ENCODE results near the gene GPBP1L1.

Gene GPBP1L1

GRCh38 chr1:45619149-45619921 lies 67.0 kb downstream of the GPBP1L1 start:
- DNase-seq (ENCODE audit: low read depth) = peak; percentile 22
- no peak for TF ChIP-seq MAX (IDR thresholded peaks at IDR 0.05; ENCODE audit: low read depth, low read length)
- TF ChIP-seq CTCF (IDR thresholded peaks at IDR 0.05; ENCODE audit: low read depth, low read length) = no peak
- no peak for TF ChIP-seq POLR2A (IDR thresholded peaks at IDR 0.05; ENCODE audit: extremely low read depth, insufficient read length)
- TF ChIP-seq MYC (IDR thresholded peaks at IDR 0.05; ENCODE audit: low read depth, low read length) = no peak
- H3K4me3 ChIP-seq (ENCODE audit: low read depth, low read length) = no peak overlapping the region

GRCh38 chr1:45617618-45618017 lies 68.7 kb downstream of the GPBP1L1 start:
- peak; percentile 32 for DNase-seq (ENCODE audit: low read depth)
- H3K4me3 ChIP-seq (ENCODE audit: low read depth, low read length) = no peak overlapping the region
- no peak for TF ChIP-seq CTCF (IDR thresholded peaks at IDR 0.05; ENCODE audit: low read depth, low read length)
- no peak for TF ChIP-seq MYC (IDR thresholded peaks at IDR 0.05; ENCODE audit: low read depth, low read length)

GRCh38 chr1:45615885-45616284 lies 70.4 kb downstream of the GPBP1L1 start:
- no peak overlapping the region for H3K4me3 ChIP-seq (ENCODE audit: low read depth, low read length)
- TF ChIP-seq POLR2A (IDR thresholded peaks at IDR 0.05; ENCODE audit: extremely low read depth, insufficient read length) (no peak), MYC (IDR thresholded peaks at IDR 0.05; ENCODE audit: low read depth, low read length) (no peak), CTCF (IDR thresholded peaks at IDR 0.05; ENCODE audit: low read depth, low read length) (no peak), MAX (IDR thresholded peaks at IDR 0.05; ENCODE audit: low read depth, low read length) (no peak)

GRCh38 chr1:45612941-45613579 lies 73.3 kb downstream of the GPBP1L1 start:
- DNase-seq (ENCODE audit: low read depth) = no peak
- TF ChIP-seq CTCF (IDR thresholded peaks at IDR 0.05; ENCODE audit: low read depth, low read length) (no peak), MYC (IDR thresholded peaks at IDR 0.05; ENCODE audit: low read depth, low read length) (no peak), POLR2A (IDR thresholded peaks at IDR 0.05; ENCODE audit: extremely low read depth, insufficient read length) (no peak), MAX (IDR thresholded peaks at IDR 0.05; ENCODE audit: low read depth, low read length) (no peak)
- no peak overlapping the region for H3K4me3 ChIP-seq (ENCODE audit: low read depth, low read length)

More at GRCh38 chr1:45615885-45616284, 70.4 kb downstream of the GPBP1L1 start:
- DNase-seq (ENCODE audit: low read depth) = no peak

GRCh38 chr1:45610589-45611226 lies 75.6 kb downstream of the GPBP1L1 start:
- no peak for DNase-seq (ENCODE audit: low read depth)
- no peak overlapping the region for H3K4me3 ChIP-seq (ENCODE audit: low read depth, low read length)
- TF ChIP-seq MYC (IDR thresholded peaks at IDR 0.05; ENCODE audit: low read depth, low read length) (no peak), POLR2A (IDR thresholded peaks at IDR 0.05; ENCODE audit: extremely low read depth, insufficient read length) (no peak), MAX (IDR thresholded peaks at IDR 0.05; ENCODE audit: low read depth, low read length) (no peak), CTCF (IDR thresholded peaks at IDR 0.05; ENCODE audit: low read depth, low read length) (no peak)

Data from NB4 (cell line).